Fibroblast of peridontal ligament (primary cell): ENCODE results near the gene CDH26.
"Not testable (repeated sequence)": the region's sequence is repeated elsewhere in the genome, so short reads cannot be mapped to it uniquely, and the experiment has no call there.

Experiments used
- DNase-seq: peaks from one replicate; pipeline ENCODE4 v3.0.0-alpha.2; 2010; ENCODE audit errors: extremely low read depth

CDH26 gene

GRCh38 chr20:60011512-60012507 is 53.6 kb downstream of the CDH26 start:
- no peak for DNase-seq

GRCh38 chr20:60013296-60014139 is 55.3 kb downstream of the CDH26 start:
- DNase-seq: no peak

GRCh38 chr20:60016406-60016805 is 58.2 kb downstream of the CDH26 start:
- DNase-seq: no peak

- no peak for DNase-seq
Observed at GRCh38 chr20:60020251-60020650, 62.0 kb downstream of the CDH26 start.

- no peak for DNase-seq
Observed at GRCh38 chr20:60021104-60021503, 62.9 kb downstream of the CDH26 start.

- no peak for DNase-seq
Observed at GRCh38 chr20:60022849-60023248, 64.6 kb downstream of the CDH26 start.

- no peak for DNase-seq
Observed at GRCh38 chr20:60024245-60024644, 66.0 kb downstream of the CDH26 start.

GRCh38 chr20:60024801-60025200 is 66.6 kb downstream of the CDH26 start:
- no peak for DNase-seq

- DNase-seq: no peak
Observed at GRCh38 chr20:60026010-60026409, 67.8 kb downstream of the CDH26 start.

- no peak for DNase-seq
Observed at GRCh38 chr20:60030471-60030870, 72.2 kb downstream of the CDH26 start.

- no peak for DNase-seq
Observed at GRCh38 chr20:60031107-60031506, 72.9 kb downstream of the CDH26 start.

GRCh38 chr20:60034231-60035110 is 76.2 kb downstream of the CDH26 start:
- no peak for DNase-seq

- DNase-seq: no peak
Observed at GRCh38 chr20:60035486-60035885, 77.3 kb downstream of the CDH26 start.

GRCh38 chr20:60036346-60036745 is 78.1 kb downstream of the CDH26 start:
- no peak for DNase-seq

- no peak for DNase-seq
Observed at GRCh38 chr20:60036746-60037499, 78.7 kb downstream of the CDH26 start.

- no peak for DNase-seq
Observed at GRCh38 chr20:60038400-60039008, 80.3 kb downstream of the CDH26 start.

- DNase-seq: no peak
Observed at GRCh38 chr20:60039526-60039925, 81.3 kb downstream of the CDH26 start.

- DNase-seq: no peak
Observed at GRCh38 chr20:60040471-60041162, 82.4 kb downstream of the CDH26 start.

GRCh38 chr20:60041436-60042165 is 83.4 kb downstream of the CDH26 start:
- not testable (repeated sequence) for DNase-seq
